Measurements from ENCODE around the gene DRICH1.
"Not testable (repeated sequence)": the region's sequence is repeated elsewhere in the genome, so short reads cannot be mapped to it uniquely, and the experiment has no call there.

Gene DRICH1, protein sequence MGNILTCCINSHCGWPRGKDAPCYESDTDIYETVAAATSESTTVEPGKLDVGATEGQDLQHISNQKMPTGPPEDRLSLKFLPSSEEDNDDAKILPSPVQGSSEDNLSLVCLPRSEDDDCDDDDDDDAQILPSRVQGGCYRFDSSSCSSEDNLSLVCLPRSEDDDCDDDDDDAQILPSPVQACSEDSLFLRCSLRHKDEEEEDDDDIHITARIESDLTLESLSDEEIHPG

DNA sequence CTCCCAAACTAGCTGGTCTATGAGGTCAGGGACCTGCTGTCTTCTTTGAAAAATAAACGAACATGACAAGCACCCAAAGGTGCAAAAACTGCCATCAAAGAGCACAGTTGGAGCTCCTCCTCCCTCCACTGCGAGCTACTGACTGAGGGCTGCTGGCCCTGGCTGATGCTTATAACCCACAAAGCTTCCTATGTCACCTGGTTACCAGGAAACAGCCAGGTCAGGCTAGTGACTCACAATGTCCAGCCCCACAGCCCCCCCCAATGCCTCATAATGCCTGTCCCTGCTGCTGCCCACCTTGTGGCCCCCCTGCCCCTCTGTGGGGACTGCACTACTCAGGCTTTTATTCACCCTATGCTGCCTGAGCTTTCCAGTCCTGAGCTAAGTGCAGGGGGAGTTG lies at the start of gene DRICH1:
Gene DRICH1, minus strand, starts transcription at position 144 of the 400 bp plus-strand sequence. CDS start 298 bp downstream, outside the sequence.
- no peak within 1 kb of the TSS for H3K4me3 ChIP-seq (ENCODE audit: low read depth, low read length)
- DNase-seq (ENCODE audit: low read depth), result no peak

DNA sequence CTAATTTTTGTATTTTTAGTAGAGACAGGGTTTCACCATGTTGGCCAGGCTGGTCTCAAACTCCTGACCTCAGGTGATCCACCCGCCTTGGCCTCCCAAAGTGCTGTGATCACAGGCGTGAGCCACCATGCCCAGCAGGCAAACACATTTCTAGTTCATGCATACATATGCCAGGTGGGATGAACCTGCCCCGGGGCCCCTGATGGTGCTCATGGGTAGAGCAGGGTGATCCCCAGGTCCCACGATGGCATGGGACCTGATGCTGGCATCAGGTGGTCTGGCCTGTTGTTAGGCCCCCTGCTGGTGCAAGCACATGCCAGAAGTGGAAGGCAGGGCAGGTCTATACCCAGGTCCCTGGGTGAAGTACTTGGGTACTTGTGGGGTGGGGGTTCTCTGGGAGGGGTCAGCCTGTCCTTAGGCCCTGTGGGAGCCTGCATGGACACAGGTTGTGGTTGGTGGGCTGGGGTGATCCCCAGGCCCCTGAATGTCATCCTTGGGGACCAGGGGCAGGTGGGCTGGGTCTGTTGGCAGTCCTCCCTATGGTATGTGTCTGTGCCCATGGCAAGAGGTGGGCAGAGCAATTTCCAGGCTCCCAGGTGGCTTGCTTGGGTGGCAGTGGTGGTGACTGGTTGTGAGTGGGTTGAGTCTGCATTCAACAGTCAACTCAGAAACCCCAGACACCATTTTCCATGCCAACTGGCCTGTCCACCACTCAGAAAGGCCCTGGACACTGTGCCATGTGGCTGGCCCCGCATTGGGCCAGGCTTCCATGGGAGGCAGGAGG lies 49.1 kb upstream of the DRICH1 start:
- DNase-seq (ENCODE audit: low read depth), result no peak
- H3K4me3 ChIP-seq (ENCODE audit: low read depth, low read length), result no peak overlapping the region

DNA sequence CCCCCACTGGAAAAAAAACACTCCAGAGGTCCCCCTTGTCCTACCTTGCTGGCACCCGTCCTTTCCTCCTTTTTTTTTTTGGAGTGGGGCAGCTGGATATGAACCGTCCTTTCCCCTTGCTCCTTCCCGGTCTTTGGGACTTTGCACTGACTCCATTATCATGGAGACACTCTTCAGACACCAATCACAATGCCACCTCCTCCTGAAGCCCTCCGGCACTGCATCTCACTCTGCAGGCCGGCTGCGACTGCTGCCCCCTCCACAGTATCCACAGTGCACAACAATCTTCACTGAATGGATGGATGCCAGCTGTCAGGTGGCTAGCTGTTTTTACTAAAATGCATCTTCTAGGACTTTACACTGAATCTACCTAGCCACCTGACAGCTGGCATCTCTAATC lies 46.0 kb upstream of the DRICH1 start:
- no peak for DNase-seq (ENCODE audit: low read depth)
- H3K4me3 ChIP-seq (ENCODE audit: low read depth, low read length), result no peak overlapping the region

GRCh38 chr22:23677701-23677995 lies 45.5 kb upstream of the DRICH1 start:
- no peak for DNase-seq (ENCODE audit: low read depth)
- H3K4me3 ChIP-seq (ENCODE audit: low read depth, low read length), result no peak overlapping the region

DNA sequence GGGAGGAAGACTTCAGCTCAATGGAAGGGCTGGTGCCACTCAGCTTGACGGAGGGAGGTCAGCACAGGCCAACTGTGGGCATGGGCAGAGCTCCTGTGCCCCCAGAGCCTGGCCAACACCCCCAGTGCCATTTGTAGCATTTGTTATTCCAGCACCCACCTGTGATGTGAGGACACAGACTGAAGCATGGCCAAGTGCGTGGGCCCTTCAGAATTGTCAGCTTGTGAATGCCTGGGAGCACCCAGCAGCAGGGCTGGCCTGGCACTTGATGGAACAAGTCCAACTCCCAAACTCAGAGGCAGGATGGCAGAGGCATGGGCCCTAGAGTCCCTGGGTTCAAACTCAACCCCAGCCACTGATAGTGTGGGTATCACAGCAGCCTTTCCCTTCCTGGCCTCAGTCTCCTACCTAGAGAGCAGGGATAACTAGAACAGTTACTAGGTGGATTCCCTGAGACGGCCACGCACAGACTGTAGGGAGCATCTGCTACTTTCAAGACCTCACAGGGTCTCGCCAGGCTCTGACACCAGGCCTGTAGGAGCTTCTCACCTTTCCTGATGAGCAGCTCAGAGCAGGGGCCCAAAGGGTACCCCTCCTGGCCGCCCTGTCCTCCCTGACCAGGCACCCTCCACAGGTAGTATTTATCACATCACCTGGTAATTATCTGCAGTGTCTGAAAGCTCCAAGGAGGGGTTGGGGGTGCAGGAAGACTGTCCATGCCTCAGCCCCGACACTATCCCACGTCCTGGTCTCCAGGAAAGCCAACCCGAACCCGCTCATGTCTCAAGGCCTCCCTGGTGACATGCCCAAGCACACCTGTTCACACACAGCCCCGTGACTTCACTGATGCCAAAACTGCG lies 45.0 kb upstream of the DRICH1 start:
- not testable (repeated sequence) for DNase-seq (ENCODE audit: low read depth); H3K4me3 ChIP-seq (ENCODE audit: low read depth, low read length)

GRCh38 chr22:23675502-23676415 lies 43.6 kb upstream of the DRICH1 start:
- H3K4me3 ChIP-seq (ENCODE audit: low read depth, low read length), result no peak overlapping the region
- no peak for DNase-seq (ENCODE audit: low read depth)

DNA sequence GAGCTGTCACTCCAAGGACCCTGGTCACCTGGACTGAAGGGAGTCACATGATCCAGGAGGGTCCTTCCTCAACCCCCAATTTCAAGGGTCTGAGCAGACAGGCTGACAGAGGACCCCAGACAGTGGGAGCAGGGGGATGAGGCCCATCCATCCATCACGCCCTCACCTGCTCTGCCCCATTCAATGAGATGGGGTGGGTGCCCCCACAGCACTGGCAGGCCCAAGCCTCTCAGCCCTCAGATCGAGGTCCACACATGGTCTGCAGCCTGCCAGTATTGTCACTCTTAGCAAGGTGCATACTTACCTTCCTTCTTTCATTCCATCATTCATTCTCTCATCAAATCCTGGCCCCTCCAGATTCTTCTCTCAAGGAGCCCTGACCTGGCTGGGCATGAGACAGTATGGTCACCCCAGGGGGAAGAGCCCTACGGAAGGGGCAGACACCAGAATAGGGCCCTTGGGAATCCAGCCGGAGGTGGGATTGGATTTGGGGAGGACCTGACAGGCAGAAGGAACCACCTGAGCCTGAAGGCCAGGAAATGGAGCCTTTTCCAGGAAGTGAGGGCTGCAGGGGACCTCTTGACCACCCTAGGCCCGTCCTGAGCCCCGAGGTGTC lies 42.9 kb upstream of the DRICH1 start:
- H3K4me3 ChIP-seq (ENCODE audit: low read depth, low read length); DNase-seq (ENCODE audit: low read depth): not testable (repeated sequence)

DNA sequence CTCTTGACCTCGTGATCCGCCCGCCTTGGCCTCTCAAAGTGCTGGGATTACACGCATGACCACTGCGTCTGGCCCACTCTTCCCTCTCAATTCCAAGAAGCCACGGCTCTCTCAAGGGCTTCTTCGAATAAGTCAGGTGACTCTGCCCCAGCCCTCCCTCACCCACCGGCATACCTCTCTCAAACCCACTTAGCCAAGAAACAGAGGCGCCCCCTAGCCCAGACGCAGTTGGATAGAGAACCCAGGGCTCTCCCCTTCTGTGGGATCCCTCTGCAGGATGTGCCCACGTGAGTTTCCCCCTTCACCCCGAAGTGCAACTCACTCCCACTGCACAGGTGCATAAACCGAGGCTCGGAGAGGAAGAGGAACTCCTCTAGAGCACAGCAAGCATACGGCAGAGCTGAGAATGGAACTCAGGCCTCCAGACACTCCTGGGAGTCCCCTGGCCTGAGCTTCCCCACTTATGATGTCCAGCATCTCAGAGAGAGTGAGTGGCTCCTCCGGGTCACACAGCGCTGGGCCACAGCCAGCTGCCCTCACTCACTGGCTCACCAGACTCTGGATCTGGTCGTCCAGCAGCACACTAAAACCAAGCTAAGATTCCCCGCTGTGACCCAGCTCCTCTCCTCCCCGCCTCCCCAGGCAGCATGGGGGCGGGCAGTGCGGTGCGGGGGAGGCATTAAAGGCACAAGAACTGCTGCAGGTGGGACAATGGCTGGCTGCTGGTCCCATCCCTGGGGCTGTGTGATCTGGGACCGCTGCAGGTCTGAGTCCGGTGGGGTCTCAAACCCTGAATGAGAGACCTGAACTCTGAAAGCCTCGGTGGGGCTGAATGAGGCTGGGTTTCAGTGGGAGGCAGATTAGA lies 41.9 kb upstream of the DRICH1 start:
- H3K4me3 ChIP-seq (ENCODE audit: low read depth, low read length), result no peak overlapping the region
- no peak for DNase-seq (ENCODE audit: low read depth)

GRCh38 chr22:23673050-23673620 lies 41.0 kb upstream of the DRICH1 start:
- no peak overlapping the region for H3K4me3 ChIP-seq (ENCODE audit: low read depth, low read length)
- no peak for DNase-seq (ENCODE audit: low read depth)

DNA sequence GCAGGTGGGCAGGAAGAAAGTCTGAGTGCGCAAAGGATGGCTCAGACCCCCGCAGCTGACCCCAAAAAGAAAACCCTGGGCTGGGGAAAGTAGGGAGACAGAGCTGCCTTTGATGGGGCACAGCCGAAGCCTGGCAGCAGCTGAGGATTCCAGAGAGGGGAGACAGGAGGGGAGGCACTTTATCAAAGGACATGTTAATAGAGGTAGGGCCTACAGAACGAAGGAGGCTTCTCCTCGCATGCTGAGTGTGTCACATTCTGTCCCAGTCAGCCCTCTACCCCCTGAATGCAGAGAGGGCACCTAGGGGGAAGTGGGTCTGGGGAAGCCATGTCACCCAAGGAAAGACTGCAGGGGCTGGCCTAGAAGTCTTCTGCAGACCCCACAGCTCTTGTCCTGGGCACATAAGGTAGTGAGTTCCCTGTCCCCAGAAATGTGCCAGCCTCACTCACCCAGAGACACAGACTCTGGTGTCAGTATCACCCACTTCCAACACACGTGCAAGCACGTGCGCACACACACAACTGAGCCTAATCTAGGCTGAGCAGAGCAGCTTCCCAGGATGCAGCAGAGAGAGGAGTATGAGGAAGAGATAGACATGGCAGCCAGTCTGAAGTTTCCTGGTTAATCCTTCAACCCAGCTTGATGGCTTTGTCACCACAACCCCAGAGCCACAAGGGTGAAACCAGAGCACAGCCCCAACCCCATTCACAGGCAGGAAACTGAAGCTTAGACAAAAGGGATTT lies 40.4 kb upstream of the DRICH1 start:
- not testable (repeated sequence) for H3K4me3 ChIP-seq (ENCODE audit: low read depth, low read length); DNase-seq (ENCODE audit: low read depth)

DNA sequence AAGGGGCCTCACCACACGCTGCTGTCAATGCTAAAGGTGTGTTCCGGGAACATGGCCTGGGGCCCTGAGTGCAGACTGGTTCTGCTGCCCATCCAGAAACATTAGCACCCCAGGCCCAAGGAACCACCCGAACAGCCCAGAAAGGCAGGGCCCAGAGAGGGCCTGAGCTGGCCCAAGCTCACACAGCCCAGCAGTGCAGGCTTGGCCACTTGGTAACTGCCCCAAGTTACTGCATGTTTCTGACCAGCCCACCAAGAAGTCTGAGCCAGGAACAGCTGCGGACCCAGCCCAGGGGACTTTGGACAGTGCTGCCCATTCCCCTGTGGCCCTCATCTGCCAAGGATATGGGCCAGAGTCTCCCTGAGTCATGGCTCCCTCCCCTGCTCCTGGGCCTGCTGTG lies 39.3 kb upstream of the DRICH1 start:
- not testable (repeated sequence) for H3K4me3 ChIP-seq (ENCODE audit: low read depth, low read length); DNase-seq (ENCODE audit: low read depth)

DNA sequence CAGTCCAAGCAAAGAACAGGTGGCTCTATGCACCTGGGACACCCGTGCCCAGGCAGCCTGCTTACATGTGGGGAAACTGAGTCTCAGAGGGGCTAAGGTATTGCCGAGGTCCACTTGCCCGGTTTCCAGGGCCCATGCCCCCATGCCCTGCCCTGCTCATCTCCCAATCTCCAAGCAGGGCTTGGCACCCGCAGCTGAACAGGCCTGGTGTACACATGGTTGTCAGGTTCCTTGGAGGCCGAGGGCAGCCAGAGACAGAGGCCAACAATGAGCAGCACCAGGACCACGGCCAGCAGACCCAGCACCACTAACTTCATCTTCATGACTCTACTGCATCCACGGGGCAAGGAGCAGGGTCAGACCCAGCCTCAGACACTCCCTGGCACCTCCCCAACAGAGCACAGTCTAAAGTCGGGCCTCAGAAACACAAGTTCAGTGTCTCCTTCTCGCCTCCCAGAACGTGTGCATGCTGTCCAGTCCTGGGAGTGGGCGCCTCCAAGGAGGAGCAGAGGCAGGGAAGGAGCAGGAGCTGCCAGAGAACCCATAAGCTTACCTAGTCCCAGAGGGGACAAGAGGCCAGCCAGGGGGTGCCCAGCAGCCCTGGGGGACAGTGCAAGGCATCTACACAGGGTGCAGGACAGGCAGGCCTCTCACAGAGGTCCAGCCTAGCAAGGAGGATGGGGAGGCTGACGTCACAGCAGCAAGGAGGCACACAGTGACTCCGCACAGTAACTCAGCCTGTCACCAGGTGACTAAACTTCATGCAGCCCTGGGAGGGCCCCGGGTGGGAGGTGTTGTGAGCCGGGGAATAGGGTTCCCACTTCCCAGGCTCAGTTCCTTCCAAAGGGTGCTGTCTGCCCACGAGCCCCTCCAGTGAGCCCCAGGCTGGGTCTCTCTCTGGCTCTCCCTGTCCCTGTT lies 38.5 kb upstream of the DRICH1 start:
- DNase-seq (ENCODE audit: low read depth), result no peak
- H3K4me3 ChIP-seq (ENCODE audit: low read depth, low read length), result no peak overlapping the region

- DNase-seq (ENCODE audit: low read depth), result not testable (repeated sequence)
Measured at GRCh38 chr22:23660381-23660780, 28.3 kb upstream of the DRICH1 start.

GRCh38 chr22:23657727-23658126 lies 25.6 kb upstream of the DRICH1 start:
- DNase-seq (ENCODE audit: low read depth), result no peak
- H3K4me3 ChIP-seq (ENCODE audit: low read depth, low read length), result no peak overlapping the region

More at GRCh38 chr22:23660381-23660780, 28.3 kb upstream of the DRICH1 start:
- H3K4me3 ChIP-seq (ENCODE audit: low read depth, low read length), result not testable (repeated sequence)

- DNase-seq (ENCODE audit: low read depth), result no peak
- H3K4me3 ChIP-seq (ENCODE audit: low read depth, low read length), result no peak overlapping the region
Measured at GRCh38 chr22:23655891-23656475, 23.9 kb upstream of the DRICH1 start.

- no peak overlapping the region for H3K4me3 ChIP-seq (ENCODE audit: low read depth, low read length)
- no peak for DNase-seq (ENCODE audit: low read depth)
Measured at GRCh38 chr22:23652711-23653110, 20.6 kb upstream of the DRICH1 start.

Measured in skeletal muscle cell (primary cell).